ENCODE data around the gene GAD1. TPM values are rescaled to one million over a fixed set of nuclear protein-coding genes. Genes with fewer than 3 reads are reported as not detected.

GAD1 gene
- total RNA-seq, 1 experiment from 2014 or later, result 0.21 TPM

DNA sequence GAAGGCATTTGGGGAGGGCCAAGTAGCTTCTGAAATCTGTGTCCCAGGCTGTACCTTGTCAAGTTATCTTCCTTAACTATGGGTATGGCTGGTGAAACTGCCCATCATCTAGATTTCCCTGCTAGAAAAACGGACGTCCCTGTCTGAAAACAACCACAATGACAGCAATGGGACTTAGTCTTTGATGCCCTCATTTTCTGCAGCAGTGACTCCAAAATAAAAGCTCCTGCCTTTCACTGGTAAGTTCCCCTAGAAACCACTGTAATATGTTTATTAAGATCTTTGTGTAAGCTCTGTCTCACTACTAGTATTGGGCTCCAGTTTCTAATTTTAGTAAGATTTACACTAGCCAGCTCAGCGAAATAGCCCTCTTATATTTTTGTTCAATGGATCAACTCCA is 65.2 kb downstream of the GAD1 start:
- Histone ChIP-seq H3K9me3 (replicated peaks) (no peaks in the 10 kb centered on the region), H3K4me1 (replicated peaks) (peaks cover 18% of the 10 kb centered on the region), H3K27me3 (replicated peaks) (peaks cover 4% of the 10 kb centered on the region; the same call in 1 of the 2 replicates), H3K4me3 (no peak overlapping the region), H3K27ac (no peak overlapping the region), H3K36me3 (no peaks in the 10 kb centered on the region)
- DNase-seq (ENCODE audit: low read depth in 1 of 2, low spot score in 2 of 2), result no peak

DNA sequence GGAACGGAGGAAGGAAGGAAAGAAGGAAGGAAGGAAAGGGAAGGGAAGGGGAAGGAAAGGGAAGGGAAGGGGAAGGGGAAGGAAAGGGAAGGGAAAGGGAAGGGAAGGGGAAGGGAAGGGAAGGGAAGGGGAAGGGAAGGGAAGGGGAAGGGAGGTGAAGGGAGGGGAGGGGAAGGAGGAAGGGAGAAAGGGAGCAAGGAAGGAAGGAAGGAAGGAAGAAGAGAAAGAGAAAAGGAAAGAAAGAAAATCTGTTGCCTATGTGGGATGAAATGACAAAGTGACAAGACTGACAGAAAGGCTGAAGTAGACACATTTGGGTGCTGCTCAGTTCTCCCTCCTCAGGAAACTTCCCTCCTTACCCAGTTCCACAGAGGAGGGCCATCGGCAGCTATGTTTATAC is 66.1 kb downstream of the GAD1 start:
- peaks cover 4% of the 10 kb centered on the region; the same call in 1 of the 2 replicates for H3K27me3 ChIP-seq (replicated peaks)
- peaks cover 18% of the 10 kb centered on the region for H3K4me1 ChIP-seq (replicated peaks)
- DNase-seq (ENCODE audit: low read depth in 1 of 2, low spot score in 2 of 2), result no peak
- no peak overlapping the region for H3K27ac ChIP-seq
- no peak overlapping the region for H3K4me3 ChIP-seq
- H3K9me3 ChIP-seq (replicated peaks), result no peaks in the 10 kb centered on the region
- H3K36me3 ChIP-seq, result no peaks in the 10 kb centered on the region

DNA sequence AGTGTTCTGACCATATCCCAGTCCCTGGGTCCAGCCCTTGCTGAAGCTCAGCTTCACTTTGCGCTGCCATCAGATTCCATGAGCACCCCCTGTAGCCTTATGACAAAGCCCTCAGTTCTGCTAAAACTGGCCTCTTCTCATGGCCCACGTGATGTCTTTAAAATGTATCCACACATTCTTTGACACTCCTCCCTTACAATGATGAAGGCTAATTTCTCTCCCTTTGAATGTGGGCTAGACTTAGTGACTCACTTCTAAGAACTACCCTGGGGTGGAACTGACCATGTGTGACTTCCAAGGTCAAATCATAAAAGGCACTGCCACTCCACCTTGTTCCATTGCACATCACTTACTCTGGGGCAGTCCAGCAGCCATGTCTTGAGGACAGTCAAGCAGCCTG is 67.0 kb downstream of the GAD1 start:
- no peak for DNase-seq (ENCODE audit: low read depth in 1 of 2, low spot score in 2 of 2)

DNA sequence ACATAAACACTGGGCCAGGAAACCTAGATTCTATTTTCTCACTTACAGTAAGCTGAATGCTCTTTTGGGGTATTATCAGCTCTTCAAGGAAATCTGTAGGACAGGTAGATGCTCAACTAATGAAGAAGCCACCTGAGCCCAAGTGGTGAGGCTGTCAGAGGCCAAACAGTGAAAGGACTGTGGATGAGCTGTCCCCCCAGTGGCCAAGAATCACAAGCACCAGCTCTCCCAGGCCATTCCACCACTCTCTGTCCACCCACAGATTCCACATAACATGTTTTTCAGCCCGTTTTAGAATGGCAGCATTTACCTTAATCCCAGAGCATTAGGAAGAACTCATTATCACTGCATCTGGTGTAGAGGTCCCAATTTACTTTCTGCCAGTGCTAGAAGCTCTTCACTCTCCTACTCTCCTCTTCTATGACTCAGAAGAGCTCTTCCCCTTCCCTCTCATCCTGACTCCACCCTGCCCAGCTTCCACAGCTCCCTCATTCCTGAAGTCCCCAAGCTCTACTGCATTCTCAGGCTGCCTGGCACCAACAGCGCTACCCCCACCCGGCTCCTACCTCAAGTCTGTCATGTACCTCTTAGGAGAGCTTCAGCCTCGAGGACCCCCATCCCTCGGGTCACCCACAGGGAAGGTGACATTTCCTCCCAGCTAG is 68.6 kb downstream of the GAD1 start:
- peaks cover 12% of the 10 kb centered on the region for H3K4me1 ChIP-seq (replicated peaks)
- DNase-seq (ENCODE audit: low read depth in 1 of 2, low spot score in 2 of 2), result no peak
- no peak overlapping the region for H3K27ac ChIP-seq
- H3K27me3 ChIP-seq (replicated peaks), result peaks cover 4% of the 10 kb centered on the region; the same call in 1 of the 2 replicates
- no peaks in the 10 kb centered on the region for H3K9me3 ChIP-seq (replicated peaks)
- no peaks in the 10 kb centered on the region for H3K36me3 ChIP-seq
- no peak overlapping the region for H3K4me3 ChIP-seq

More for the DNA sequence above, 67.0 kb downstream of the GAD1 start:
- H3K4me3 ChIP-seq, result no peak overlapping the region
- H3K27me3 ChIP-seq (replicated peaks), result peaks cover 4% of the 10 kb centered on the region; the same call in 1 of the 2 replicates
- H3K36me3 ChIP-seq, result no peaks in the 10 kb centered on the region
- no peaks in the 10 kb centered on the region for H3K9me3 ChIP-seq (replicated peaks)
- H3K27ac ChIP-seq, result no peak overlapping the region
- H3K4me1 ChIP-seq (replicated peaks), result peaks cover 12% of the 10 kb centered on the region

DNA sequence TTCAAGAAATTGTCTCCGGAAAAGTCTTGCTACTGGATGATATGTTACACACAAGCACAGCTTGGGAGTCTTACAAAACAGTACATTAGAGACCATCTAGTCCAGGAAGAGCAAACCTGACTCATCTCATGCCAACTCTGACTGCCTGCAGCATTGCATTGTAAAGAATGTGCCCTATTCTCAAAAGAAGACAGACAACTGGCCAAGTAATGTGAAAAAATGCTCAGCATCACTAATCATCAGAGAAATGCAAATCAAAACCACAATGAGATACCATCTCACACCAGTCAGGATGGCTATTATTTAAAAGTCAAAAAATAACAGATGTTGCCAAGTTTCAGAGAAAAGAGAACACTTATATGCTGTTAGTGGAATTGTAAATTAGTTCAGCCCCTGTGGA is 69.7 kb downstream of the GAD1 start:
- H3K4me3 ChIP-seq, result no peak overlapping the region
- H3K36me3 ChIP-seq, result no peaks in the 10 kb centered on the region
- H3K9me3 ChIP-seq (replicated peaks), result 0 out of 2 replicates have a peak, but pooled peaks cover 2% of the 10 kb centered on the region
- H3K27me3 ChIP-seq (replicated peaks), result no peaks in the 10 kb centered on the region
- DNase-seq (ENCODE audit: low read depth in 1 of 2, low spot score in 2 of 2), result peak in 1 of 2 experiments; percentile 34
- H3K27ac ChIP-seq, result no peak overlapping the region
- peaks cover 12% of the 10 kb centered on the region for H3K4me1 ChIP-seq (replicated peaks)

DNA sequence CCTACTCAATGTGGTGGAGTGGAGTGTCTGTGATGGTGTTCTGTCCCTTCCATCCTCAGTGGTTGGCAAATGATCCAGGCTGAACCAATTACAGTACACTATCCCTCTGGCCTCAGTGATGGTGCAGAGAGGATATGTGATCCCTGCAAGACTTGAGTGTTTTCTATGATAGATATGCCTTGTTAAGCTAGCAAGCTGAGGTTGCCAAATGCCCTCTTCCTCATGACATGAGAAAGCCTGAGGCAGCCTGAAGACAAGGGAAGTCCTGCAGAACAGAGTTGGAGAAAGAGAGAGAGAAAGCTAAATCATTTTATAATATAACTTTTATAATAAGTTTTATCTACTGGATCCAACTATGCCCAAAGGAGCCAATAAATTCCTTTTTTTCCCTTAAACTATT is 70.8 kb downstream of the GAD1 start:
- H3K9me3 ChIP-seq (replicated peaks), result 0 out of 2 replicates have a peak, but pooled peaks cover 2% of the 10 kb centered on the region
- H3K4me3 ChIP-seq, result no peak overlapping the region
- H3K27me3 ChIP-seq (replicated peaks), result no peaks in the 10 kb centered on the region
- no peak for DNase-seq (ENCODE audit: low read depth in 1 of 2, low spot score in 2 of 2)
- H3K36me3 ChIP-seq, result no peaks in the 10 kb centered on the region
- H3K4me1 ChIP-seq (replicated peaks), result peaks cover 12% of the 10 kb centered on the region
- H3K27ac ChIP-seq, result no peak overlapping the region

DNA sequence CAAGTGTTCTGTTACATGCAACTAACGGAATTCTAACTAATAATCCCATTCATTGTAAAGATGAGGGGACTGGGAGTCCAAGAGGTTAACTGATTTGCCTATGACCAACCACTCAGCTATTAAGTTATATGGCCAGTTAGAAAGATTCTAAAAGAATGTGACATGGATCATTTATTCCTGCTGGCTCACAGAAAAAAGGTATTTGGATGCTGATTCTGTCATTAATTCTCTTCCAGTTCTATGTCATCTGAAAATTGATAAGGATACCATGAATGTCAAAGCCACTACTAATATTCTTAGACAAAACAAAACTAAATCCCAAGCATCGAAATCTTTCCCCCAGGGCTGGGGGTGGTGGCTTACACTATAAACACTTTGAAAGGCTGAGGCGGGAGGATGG is 71.2 kb downstream of the GAD1 start:
- H3K27me3 ChIP-seq (replicated peaks), result no peaks in the 10 kb centered on the region; the same call in 1 of the 2 replicates
- 0 out of 2 replicates have a peak, but pooled peaks cover 2% of the 10 kb centered on the region for H3K9me3 ChIP-seq (replicated peaks)
- H3K4me1 ChIP-seq (replicated peaks), result peaks cover 12% of the 10 kb centered on the region
- DNase-seq (ENCODE audit: low read depth in 1 of 2, low spot score in 2 of 2), result no peak
- H3K27ac ChIP-seq, result no peak overlapping the region
- no peak overlapping the region for H3K4me3 ChIP-seq
- H3K36me3 ChIP-seq, result no peaks in the 10 kb centered on the region

DNA sequence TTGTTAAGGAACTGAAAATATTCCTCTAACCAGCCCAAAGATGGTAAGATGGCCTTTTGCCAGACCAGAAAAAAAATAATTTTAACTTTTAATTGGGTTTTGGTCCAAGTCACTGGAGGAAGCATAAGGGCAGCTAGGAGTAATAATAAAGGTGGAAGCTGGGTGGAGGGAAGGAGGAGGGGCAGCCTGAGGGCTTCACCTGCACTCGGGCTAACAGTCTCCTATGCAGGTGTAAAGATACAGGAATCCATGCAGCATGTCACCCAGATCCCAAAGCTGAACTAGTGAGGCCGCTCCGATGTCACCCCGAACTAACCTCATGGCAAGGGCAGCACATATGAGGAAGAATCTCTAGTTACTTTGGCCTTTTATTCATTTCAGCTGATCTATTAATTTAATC is 75.2 kb downstream of the GAD1 start:
- DNase-seq (ENCODE audit: low read depth in 1 of 2, low spot score in 2 of 2), result no peak
- Histone ChIP-seq H3K4me1 (replicated peaks) (no peaks in the 10 kb centered on the region), H3K4me3 (no peak overlapping the region), H3K27ac (no peak overlapping the region), H3K27me3 (replicated peaks) (peaks cover 4% of the 10 kb centered on the region), H3K36me3 (no peaks in the 10 kb centered on the region), H3K9me3 (replicated peaks) (0 out of 2 replicates have a peak, but pooled peaks cover 2% of the 10 kb centered on the region)

DNA sequence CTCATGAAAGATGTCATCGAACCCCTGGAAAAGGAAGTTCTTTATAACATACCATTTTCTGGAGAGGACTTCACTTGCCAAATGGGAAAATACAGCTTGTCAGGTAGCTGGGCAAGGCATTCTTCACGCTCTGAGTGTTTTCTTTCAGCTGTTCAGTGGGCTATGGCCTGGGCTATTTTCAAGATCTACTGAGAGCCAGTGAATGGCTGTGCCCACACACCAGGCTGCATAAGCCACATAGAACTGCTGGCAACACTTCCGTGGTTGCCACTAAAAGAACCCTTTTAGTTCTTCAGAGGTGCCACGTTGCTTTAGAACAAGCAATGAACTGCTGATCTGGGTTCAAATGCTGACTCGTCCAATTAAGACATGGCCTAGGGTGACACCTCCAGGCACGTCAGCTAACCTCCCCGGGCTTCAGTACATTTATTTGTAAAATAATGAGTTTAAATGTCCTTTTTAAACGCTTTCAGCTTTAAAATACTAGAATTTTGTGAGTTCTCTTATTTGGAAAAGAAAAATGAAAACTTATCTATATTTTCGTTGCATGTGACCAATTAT is 75.8 kb downstream of the GAD1 start:
- H3K27ac ChIP-seq, result no peak overlapping the region
- DNase-seq (ENCODE audit: low read depth in 1 of 2, low spot score in 2 of 2), result no peak

DNA sequence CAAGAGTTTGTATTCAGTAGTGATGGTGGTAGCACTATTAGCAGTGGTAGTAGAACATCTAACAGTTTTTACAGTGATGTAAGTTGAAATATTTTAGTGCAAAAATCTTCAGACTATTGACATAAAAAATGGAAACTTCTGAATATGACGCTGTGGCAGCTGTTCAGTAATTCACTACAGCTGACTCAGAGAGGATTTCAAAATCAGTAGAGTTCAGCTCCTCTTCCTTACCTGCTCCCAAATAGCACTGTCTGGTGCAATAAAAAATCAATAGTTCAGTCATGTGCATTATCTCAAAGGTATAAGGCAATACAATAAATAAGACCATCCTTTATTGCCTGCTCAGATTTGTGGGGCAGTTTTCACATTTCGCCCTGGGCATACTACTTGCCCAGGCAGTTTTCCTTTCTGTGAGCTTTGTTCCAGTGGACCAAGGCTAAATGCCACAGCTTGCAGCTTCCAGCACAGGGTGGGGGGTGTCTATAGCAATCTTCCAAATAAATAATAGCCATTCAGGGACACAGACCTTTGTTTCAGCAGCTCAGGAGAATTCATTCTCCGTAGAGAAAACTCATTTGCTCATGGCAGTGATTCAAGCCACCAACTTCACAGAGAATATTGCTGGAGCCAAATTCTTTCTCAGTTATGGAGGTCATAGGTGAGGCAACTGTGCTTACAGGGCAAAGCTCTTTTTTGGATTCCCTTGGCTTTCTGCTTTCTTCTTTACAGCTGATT is 78.5 kb downstream of the GAD1 start:
- Histone ChIP-seq H3K36me3 (no peaks in the 10 kb centered on the region), H3K9me3 (replicated peaks) (0 out of 2 replicates have a peak, but pooled peaks cover 2% of the 10 kb centered on the region), H3K27ac (no peak overlapping the region), H3K4me1 (replicated peaks) (no peaks in the 10 kb centered on the region), H3K27me3 (replicated peaks) (peaks cover 12% of the 10 kb centered on the region), H3K4me3 (no peak overlapping the region)
- DNase-seq (ENCODE audit: low read depth in 1 of 2, low spot score in 2 of 2), result no peak

More for the DNA sequence above, 75.8 kb downstream of the GAD1 start:
- no peaks in the 10 kb centered on the region for H3K4me1 ChIP-seq (replicated peaks)
- H3K36me3 ChIP-seq, result no peaks in the 10 kb centered on the region
- 0 out of 2 replicates have a peak, but pooled peaks cover 2% of the 10 kb centered on the region for H3K9me3 ChIP-seq (replicated peaks)
- no peak overlapping the region for H3K4me3 ChIP-seq
- H3K27me3 ChIP-seq (replicated peaks), result peaks cover 4% of the 10 kb centered on the region

DNA sequence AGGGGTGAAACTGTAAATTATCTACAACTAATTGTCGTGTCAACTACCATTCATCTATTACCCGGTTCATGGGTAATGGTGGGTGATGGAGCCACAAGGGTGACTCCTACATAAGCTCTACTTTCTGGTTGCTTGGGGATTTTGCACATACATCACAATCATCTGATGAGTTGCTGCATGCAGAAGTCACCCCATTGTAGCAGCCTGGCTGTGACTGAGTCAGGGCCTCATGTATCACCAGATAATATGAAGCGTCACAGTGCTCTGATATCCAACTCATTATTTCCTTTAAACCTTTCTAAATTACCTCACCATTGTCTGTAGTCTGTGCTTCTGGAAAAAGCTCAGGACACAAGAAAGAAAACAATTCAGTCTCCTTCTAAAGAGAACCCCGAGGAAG is 79.9 kb downstream of the GAD1 start:
- no peak for DNase-seq (ENCODE audit: low read depth in 1 of 2, low spot score in 2 of 2)
- Histone ChIP-seq H3K27ac (no peak overlapping the region), H3K4me3 (no peak overlapping the region), H3K36me3 (no peaks in the 10 kb centered on the region), H3K27me3 (replicated peaks) (peaks cover 12% of the 10 kb centered on the region), H3K9me3 (replicated peaks) (no peaks in the 10 kb centered on the region), H3K4me1 (replicated peaks) (no peaks in the 10 kb centered on the region)

DNA sequence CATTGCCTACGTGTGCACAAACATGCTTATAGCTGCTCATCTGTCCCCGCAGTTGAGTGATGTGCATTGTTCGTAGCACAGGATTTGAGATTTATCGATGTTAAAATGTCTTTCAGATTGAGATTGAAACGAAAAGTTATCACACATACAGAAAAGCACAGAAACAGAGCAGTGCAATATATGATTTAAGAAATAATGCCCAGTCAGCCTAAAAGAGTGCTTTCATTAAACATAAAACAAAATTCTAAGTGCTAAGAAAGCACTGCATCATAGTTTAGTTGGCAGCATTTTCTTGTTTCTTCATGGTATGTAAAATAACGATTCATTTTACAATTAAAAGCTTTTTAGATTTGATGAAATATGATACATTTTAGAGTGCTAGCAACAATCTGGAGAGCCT is 80.4 kb downstream of the GAD1 start:
- Histone ChIP-seq H3K27me3 (replicated peaks) (peaks cover 12% of the 10 kb centered on the region), H3K9me3 (replicated peaks) (no peaks in the 10 kb centered on the region), H3K4me1 (replicated peaks) (no peaks in the 10 kb centered on the region), H3K36me3 (no peaks in the 10 kb centered on the region), H3K4me3 (no peak overlapping the region), H3K27ac (no peak overlapping the region)
- DNase-seq (ENCODE audit: low read depth in 1 of 2, low spot score in 2 of 2), result no peak

DNA sequence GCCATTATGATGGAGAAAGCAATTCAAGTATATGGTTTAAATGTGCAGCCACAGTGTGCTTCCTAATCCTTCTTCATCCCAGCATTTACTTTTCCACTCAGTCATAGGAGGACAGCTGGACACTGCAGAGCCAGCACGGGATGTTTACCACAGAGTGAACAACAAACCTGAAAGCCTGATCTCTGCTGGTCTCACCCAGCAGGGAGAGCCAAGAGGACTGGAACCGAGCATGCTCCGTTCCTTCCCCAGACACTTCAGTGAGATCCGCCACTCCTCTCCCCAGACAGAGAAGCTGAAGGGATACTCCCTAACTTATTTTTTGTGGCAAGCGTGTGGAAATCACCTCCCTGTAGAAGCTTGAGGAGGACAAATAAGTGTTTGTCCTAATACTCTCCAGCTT is 89.2 kb downstream of the GAD1 start:
- Histone ChIP-seq H3K36me3 (no peaks in the 10 kb centered on the region), H3K9me3 (replicated peaks) (no peaks in the 10 kb centered on the region), H3K27me3 (replicated peaks) (no peaks in the 10 kb centered on the region; the same call in 1 of the 2 replicates), H3K4me3 (no peak overlapping the region), H3K27ac (no peak overlapping the region), H3K4me1 (replicated peaks) (no peaks in the 10 kb centered on the region)
- no peak for DNase-seq (ENCODE audit: low read depth in 1 of 2, low spot score in 2 of 2)
